ENCODE results near the gene TGFBR3. TPM values are rescaled to one million over a fixed set of nuclear protein-coding genes. Genes with fewer than 3 reads are reported as not detected.

Gene TGFBR3
- total and polyA plus RNA-seq, 8 donors: 6.0 to 34.8 (median 21.4) TPM

DNA sequence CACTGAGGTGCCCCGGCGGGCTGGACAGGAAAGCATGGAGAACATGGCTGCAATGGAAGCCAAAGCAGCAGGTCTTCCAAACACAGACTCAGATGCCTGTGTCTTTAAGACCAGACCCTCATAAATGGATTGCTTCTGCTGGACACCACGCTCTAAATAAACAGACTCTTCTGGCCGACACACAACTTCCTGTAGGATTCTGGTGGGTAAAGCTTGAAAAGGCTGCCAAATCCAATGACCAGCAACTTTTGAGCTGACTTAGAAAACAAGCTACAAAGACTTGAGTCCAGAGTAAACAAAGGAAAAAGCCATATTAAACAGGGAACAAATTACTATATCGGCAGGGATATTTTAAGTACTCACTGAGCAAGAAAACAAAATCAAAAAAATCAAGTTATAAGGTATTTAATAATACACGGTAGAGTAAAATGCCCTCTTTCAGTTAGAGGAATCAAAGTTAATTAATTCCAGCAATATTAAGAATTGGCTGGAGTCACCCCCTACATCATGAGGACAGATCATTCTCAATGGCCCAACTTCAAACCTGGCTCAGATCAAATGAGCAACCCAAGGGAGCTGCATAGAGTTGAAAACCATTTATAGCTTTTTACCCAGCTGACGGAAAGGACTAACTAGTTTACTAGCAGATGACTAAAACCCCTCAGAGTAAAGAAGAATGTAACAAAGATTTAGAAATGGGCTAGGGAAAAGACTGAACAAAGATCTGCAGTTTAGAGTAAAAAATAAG is 102.4 kb downstream of the TGFBR3 start:
- DNase-seq (no peak), ATAC-seq (no peak), FAIRE-seq (no peak)
- H3K27me3 ChIP-seq: no peaks in the 10 kb centered on the region
- intact Hi-C loops (cut with DNase I): no loop called here
- no peaks in the 10 kb centered on the region for H3K36me3 ChIP-seq
- H3K9me3 ChIP-seq: no peaks in the 10 kb centered on the region
- peaks cover 7 to 30% (median 21%) of the 10 kb centered on the region in 3 donors for H3K4me1 ChIP-seq
- WGBS, 2 donors: 77 to 78% methylated on average over 7 of the region's 7 CpGs
- no peak overlapping the region for H3K4me3 ChIP-seq
- H3K27ac ChIP-seq: no peak overlapping the region
- TF ChIP-seq, protein P1, sequence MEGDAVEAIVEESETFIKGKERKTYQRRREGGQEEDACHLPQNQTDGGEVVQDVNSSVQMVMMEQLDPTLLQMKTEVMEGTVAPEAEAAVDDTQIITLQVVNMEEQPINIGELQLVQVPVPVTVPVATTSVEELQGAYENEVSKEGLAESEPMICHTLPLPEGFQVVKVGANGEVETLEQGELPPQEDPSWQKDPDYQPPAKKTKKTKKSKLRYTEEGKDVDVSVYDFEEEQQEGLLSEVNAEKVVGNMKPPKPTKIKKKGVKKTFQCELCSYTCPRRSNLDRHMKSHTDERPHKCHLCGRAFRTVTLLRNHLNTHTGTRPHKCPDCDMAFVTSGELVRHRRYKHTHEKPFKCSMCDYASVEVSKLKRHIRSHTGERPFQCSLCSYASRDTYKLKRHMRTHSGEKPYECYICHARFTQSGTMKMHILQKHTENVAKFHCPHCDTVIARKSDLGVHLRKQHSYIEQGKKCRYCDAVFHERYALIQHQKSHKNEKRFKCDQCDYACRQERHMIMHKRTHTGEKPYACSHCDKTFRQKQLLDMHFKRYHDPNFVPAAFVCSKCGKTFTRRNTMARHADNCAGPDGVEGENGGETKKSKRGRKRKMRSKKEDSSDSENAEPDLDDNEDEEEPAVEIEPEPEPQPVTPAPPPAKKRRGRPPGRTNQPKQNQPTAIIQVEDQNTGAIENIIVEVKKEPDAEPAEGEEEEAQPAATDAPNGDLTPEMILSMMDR (IDR thresholded peaks at IDR 0.05): no peak

DNA sequence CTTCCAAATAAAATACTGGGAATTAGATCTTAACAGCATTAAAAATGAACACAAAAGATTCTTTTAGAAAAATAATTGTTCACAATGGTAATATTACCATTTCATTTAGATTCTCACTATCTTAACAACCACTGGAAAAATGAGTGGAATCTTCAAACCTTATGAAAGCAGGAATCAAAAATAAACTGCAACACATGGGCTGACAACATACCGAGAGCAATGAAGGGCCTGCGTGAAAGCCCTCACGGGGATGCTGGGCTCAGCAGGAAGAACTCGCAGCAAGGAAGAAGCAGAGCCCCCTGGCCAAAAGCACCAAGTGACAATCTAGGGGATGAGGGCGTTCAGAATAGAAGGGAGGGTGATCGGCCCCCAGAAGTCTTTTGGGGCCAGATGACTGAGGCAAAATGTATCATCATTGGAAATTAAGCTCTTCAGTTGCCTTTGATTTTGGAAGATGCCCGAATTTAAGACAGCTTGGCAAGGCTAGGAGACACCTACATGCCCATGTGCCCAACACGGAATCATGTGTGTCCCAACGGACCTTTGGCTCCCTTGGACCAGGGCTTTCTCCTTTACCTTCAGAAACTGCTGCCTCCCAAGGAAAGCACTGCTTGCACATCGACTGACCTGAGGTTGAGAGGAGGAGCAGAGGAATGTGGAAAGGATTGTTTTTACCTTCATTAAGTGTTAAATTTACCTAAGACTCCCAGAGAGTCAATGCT is 103.9 kb downstream of the TGFBR3 start:
- ATAC-seq (no peak), FAIRE-seq (no peak), DNase-seq (no peak)
- no peak overlapping the region for H3K27ac ChIP-seq
- H3K4me3 ChIP-seq: no peak overlapping the region
- intact Hi-C loops (cut with DNase I): no loop called here
- no peaks in the 10 kb centered on the region for H3K27me3 ChIP-seq
- 88 to 90% methylated on average over 10 of the region's 10 CpGs for WGBS, 2 donors
- H3K36me3 ChIP-seq: no peaks in the 10 kb centered on the region
- H3K4me1 ChIP-seq: peaks cover 9 to 41% (median 23%) of the 10 kb centered on the region in 3 donors
- TF ChIP-seq, protein P1 (IDR thresholded peaks at IDR 0.05): no peak
- no peaks in the 10 kb centered on the region for H3K9me3 ChIP-seq

DNA sequence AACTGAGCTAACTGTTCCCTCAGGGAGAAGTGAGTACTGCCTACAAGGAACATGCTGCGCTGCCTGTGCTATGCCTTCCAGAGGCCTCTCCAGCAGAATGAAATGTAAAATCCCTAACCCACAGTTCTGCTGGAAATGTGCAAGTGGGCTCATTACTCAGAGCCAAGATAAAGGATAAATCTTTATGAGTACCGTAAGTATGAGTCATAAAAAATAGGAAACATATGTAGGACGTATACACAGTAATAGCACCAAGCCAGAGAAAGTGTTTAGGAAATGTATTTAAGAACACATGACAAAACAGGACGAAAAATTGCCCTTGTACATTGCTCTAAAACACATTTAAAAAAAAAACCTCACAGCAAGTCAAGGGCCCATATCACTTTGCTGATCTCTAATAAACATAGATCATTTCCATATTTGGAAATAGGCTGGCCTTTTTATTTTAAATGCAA is 104.6 kb downstream of the TGFBR3 start:
- ATAC-seq (no peak), FAIRE-seq (no peak), DNase-seq (no peak)
- Histone ChIP-seq H3K9me3 (no peaks in the 10 kb centered on the region), H3K27ac (peak overlapping the region in 1 of 4 donors; percentile 3), H3K36me3 (no peaks in the 10 kb centered on the region), H3K27me3 (no peaks in the 10 kb centered on the region), H3K4me1 (peaks cover 12 to 48% (median 29%) of the 10 kb centered on the region in 3 donors), H3K4me3 (no peak overlapping the region)
- intact Hi-C loops (cut with DNase I): no loop called here
- TF ChIP-seq, protein P1 (IDR thresholded peaks at IDR 0.05): no peak
- 70 to 77% methylated on average over 4 of the region's 4 CpGs for WGBS, 2 donors

DNA sequence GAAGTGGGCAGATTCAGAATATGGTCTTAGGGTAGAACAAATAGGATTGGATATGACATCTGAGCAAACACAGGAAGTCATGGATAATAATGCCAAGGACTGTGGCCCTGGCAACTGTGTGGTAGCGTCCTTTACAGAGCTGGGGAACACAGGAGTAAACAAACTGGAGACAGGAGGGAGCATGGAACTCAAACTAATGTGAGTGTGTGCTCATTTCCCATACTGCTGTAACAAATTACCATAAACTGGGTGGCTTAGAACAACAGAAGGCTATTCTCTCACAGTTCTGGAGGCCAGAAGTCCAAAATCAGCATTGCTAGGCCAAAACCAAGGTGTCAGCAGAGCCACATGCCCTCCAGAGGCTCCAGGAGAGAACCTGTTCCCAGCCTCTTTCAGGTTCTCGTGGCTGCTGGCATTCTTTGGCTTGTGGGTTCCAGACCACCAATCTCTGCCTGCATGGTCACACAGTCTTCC is 106.4 kb downstream of the TGFBR3 start:
- ATAC-seq (peak; percentile 65 to 86 (median 76)), DNase-seq (peak in 3 of 6 donors; percentile 51 to 76 (median 57)), FAIRE-seq (no peak)
- no peaks in the 10 kb centered on the region for H3K27me3 ChIP-seq
- 34 to 54% methylated on average over 2 of the region's 2 CpGs for WGBS, 2 donors
- H3K4me1 ChIP-seq: peaks cover 12 to 57% (median 41%) of the 10 kb centered on the region in 3 donors
- H3K27ac ChIP-seq: peak overlapping the region in 3 of 4 donors; percentile 52 to 65 (median 55)
- H3K9me3 ChIP-seq: no peaks in the 10 kb centered on the region
- no peak overlapping the region for H3K4me3 ChIP-seq
- intact Hi-C loops (cut with DNase I): no loop called here
- TF ChIP-seq, protein P1 (IDR thresholded peaks at IDR 0.05): no peak
- H3K36me3 ChIP-seq: no peaks in the 10 kb centered on the region

Data from pancreas (tissue), 10 donors.